Ramos (cell line): ENCODE data around the gene ZG16B.

ENCODE experiments used
- in situ Hi-C: fragments of 300-500 bp; cut with MboI; formaldehyde crosslinking; loops from one replicate; pipeline ENCODE4 v1.14.3; 2022; ENCODE audit warnings: low sequenced_read_pairs; ENCODE audit not compliant: unreplicated experiment

Gene ZG16B

DNA sequence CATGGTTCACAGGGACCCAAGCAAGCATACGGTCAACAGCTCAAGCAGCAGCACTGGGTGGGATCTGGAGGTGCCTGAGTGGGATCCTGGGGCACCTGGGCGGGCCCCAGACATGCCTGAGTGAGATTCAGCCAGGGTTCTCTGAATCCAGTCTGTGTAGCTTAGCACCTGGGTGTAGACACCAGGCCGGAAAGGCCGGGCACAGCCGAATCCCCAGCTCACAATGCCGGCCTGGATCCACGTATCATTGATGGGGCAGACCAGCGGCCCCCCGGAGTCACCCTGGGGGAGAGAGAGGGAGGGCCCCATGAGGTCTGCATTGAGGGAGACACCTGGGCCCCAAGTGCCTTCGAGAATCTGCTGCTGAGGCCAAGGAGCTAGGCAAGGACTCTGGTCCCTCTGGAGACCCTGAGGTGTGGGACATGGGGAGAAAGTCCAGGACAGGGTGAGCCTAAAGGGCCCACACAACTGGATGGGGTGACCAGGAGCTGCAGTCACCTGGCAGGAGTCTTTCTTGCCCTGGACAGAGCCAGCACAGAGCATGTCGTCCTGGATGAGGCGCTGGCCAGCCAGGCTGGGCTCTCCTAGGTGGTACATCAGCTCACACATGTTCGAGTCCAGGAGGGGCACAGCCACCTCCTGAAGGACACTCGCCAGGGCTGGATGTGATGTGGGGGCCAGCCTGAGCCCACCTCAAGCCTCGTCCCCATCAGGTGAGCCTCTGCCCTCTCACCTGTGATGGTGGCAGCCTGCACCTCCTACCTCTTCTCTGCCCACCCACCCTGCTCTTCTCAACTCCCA is 9.7 kb downstream of the ZG16B start:
- in situ Hi-C loops, result no loop called here

DNA sequence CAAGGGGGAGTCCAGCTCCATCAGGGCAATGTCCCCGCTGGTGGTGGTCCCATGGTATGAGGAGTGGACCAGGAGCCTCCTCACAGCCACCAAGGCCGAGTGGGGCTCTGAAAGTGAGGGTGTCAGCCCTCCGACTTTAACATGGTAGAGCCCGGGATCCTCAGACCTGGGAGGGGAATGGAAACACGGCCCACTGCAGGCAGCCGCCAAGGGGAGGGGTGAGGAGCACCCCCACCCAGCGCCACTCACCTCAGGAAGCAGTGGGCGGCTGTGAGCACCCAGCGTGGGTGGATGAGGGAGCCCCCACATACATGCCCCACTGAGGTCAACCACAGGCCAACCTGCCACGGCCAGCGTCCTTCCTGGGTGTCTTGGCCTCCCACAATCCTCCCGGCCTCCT is 10.8 kb downstream of the ZG16B start:
- in situ Hi-C loops, result no loop called here

DNA sequence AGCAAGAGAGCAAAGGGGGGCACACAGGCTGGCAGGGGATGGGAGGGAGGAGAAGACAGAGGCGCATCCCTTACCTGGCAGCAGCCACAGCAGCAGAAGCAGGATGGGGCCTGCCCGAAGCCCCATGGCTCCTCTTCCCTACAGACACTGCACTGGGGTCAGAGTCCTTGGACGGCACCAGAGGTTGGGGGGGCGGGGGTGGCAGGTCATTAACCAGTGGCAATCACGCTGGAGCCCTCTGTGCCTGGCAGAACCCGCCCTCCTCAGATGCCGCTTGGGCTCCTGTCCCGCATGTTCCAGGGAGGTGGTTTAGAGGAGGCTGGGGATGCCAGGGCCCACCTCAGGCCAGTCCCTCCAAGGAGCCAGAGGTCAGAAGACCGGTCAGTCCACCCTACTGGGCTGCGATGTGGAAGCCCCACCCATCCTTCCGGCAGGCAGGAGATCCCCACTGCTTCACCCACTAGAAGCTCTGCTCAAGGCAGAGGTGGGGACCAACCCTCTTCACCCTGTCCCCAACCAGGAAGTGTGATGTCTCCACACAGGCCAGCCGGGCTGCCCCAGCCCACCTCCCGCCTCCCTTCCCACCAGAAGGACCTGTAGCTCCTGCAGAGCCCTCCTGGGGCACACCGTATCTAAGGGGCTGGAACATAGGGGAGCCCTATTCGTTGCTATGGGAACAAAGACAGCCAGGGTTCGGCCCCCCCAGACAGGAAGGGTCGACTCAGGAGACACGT is 11.7 kb downstream of the ZG16B start:
- in situ Hi-C loops, result no loop called here

DNA sequence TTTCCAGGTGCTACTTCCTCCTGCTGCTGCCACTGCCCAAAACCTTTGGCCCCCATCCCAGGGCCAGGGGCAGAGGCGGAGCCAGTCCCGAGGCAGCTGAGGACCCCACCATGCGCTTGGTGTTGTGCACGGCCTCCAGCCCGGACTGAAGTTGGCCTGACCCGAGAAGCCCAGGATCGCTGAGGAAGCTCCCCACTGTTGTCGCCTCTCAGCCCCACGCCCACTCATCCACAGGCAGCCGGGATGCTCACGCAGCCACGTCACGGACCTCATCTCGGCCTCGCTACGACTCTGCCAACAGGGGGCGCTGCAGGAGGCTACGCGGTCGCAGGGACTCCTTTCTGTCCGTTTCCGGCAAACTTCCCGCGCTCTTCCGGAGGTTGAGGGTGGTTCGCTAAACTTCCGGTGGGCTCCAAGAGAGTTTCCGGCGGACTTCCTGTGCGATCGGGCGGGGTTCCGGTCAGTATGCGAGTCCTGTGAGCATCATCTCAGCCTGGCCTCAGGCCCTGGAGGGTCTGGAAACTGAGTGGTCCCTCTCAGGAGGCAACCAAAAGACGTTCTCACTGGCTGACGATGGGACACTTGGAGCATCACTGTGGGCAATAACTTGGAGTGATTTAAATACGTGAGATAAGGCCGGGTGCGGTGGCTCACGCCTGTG is 12.4 kb downstream of the ZG16B start:
- in situ Hi-C loops, result no loop called here

DNA sequence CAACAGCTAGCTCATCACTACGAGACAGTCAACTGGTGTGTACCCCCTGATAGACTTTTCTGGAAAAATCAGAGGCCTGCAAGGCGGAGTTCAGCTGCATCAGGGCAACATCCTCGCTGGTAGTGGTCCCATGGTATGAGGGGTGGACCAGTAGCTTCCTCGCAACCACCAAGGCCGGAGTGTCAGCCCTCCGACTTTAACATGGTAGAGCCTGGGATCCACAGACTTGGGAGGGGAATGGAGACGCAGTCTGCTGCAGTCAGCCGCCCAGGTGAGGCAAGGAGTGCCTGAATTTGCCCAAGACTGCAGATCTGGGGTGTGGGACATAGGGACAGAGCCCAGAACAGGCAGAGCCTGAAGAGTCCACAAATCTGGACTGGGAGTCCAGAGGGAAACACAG is 13.4 kb downstream of the ZG16B start:
- in situ Hi-C loops, result no loop called here

DNA sequence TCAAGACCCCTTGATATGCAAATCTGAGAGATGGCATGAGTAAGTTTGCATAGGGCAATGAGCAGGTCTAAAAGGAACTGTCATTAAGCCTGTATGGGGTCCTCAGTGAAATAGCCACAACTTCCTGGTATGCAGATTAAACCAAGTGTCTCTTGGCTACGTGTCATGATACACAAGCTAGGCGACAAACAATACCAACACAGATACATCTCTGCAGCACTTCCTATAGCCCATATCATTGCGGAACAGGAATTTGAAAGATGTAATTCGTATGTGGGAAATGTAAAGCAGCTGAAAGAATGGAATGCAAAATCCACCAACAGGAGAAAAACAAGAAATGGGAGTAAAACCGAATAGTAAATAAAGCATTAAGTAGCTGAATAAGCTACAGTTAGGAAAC is 15.0 kb downstream of the ZG16B start:
- in situ Hi-C loops, result no loop called here

DNA sequence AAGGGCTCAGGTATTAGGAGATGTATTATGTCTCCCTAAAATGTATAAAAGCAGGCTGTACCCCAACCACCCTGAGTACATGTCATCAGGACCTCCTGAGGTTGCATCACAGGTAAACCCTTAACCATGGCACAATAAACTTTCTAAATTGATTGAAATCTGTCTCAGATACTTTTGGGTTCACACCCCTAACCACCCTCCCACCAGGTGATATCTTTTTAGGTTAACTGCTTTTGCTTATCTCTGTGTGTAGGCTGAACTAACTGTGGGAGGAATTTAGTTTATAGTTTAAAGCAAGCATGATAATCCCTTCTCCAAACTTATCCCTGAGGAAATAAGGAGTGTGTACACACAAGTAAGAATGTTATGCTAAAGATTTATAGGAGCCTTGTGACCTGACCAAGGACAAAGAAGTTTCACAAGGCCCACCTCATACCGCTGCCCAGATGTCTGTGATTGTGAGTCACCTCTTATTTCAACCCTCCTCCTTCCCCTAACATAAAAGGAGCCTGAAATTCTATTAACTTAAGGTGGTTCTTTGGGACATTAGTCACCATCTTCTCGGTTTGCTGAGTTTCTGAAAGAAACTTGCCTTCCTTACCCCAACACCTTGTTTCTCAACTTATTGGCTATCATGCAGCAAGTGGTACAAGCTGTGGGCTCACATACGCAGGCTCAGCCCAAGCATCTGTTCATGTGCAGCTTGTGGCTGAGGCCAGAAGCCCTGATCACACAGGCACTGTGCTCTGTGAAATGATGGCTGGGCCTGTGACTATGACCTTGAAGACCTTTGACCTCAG is 16.6 kb downstream of the ZG16B start:
- in situ Hi-C loops, result no loop called here

DNA sequence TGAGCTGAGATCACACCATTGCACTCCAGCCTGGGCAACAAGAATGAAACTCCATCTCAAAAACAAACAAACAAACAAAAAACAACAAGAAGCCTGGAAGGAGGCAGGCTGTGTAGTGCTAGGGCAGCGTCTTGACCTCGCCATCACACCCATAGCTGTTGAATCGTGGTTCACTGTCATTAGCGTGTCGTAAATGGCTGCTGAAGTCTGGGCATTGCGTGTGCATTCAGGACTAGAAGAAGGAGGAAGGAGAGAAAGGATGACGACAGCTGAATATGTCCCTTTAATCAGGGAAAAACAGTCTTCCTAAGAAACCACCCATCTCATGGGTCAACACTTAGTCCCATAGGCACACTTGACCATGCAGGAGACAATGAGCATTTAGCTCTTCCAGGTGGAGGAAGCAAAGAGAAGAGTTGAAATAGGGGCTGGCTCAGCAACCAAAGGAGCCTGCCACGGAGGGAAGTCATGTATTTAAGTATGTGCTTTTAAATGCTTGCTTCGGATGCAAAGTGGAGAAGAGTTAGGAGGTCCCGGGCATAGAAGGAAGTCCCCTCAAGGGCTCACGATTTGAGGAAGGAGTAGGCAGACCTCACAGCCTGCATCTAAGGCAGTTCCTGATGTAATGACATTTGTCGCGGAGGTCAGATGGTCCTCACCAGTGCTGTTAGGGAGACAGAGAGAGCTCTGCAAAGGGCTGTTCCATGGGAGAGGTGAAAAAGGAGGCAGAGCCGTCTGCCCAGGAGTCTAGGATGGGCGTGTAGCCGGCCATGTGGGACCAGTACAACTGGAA is 19.0 kb downstream of the ZG16B start:
- in situ Hi-C loops, result no loop called here

DNA sequence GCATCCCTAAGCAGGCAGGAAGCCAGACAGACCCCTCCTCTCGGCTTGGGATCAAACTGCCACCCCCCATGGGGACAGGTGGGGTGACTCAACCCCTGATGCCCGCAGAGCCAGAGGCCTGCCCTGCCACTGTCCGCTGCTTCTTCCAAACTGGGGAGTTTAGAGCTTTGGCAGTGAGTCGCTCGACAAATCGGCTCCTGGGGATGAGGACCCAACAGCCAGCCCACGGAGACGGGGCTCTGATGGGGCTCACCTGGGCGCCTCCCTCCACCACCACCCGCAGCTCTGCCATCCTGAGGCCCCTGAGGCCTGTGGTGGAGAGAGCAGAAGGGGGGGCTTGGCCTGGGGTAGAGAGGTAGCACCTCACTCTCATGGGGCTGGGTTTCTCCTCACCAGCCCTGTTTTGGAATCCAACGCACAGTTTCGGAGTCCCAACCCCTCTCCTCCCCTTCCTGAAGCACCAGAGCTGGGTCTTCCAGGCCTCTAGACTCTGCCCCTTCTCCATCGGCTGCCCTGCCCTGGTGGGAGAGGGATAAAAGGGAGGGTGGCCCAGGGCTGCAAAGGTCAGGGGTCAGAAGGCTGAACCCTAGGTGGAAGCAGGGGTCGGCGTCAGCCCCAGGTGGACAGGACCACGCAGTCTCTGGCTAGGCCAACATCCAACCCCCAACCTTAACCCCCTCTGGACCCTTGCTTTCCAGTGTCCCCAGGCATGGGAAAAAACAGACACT is 22.1 kb downstream of the ZG16B start:
- in situ Hi-C loops, result no loop called here

DNA sequence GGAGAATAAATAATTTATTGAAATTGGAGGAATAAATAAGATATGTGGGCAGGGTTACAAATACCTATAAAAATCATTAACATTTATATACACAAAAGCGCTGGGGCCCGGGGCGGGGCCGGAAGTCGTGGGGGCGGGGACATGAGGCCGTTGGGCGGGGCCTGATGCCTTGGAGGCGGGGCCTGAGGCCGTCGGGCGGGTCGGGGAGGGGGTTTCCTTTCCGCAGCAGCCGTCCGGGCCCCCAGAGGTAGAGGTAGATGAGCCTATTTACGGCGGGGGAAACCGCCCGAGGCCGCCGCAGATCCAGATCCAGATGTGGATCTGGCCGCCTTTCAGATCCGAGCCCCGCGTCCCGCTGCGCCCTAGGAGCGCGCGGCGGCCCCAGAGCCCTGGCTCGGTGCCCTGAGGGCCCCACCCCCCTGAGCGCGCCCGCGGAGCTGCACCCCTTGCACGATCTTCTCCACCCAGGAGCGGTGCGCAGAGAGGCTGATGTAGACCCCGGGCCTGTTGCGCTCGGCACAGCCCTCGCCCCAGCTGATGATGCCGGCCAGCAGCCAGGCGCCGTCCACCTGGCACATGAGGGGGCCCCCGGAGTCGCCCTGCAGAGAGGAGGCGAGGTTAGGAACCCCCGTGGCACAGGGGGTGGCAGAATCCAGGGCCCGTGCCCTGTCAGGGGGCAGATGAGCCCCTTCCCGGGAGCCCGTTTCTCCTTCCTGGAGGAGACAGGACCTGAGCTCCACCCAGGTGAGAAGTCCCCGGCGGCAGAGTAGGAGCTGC is 22.8 kb downstream of the ZG16B start:
- in situ Hi-C loops, result no loop called here

DNA sequence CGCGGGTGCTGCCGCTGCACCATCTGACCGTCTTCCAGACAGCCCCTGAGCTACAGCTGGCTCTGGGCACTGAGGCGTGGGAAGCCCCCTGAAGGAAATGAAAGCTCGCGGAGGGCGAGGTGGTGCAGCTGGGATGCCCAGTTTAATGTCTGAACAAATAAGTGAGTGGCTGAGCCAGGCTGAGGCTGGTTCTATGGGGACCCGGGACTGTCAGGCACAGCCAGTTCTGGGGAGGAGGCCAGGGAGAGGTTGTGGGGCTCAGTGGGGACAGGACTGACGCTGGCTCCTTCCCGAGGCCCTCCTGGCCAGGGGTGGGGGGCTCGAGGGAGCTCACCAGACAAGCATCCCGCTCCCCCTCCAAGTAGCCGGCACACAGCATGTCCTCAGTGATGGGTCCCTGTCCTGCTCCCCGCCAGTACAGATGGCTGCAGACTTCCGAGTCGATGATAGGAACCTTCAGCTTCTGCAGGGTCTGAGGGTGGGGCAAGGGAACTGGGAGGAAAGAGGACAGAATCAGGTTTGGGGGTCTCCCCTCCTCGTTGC is 23.5 kb downstream of the ZG16B start:
- in situ Hi-C loops, result no loop called here

DNA sequence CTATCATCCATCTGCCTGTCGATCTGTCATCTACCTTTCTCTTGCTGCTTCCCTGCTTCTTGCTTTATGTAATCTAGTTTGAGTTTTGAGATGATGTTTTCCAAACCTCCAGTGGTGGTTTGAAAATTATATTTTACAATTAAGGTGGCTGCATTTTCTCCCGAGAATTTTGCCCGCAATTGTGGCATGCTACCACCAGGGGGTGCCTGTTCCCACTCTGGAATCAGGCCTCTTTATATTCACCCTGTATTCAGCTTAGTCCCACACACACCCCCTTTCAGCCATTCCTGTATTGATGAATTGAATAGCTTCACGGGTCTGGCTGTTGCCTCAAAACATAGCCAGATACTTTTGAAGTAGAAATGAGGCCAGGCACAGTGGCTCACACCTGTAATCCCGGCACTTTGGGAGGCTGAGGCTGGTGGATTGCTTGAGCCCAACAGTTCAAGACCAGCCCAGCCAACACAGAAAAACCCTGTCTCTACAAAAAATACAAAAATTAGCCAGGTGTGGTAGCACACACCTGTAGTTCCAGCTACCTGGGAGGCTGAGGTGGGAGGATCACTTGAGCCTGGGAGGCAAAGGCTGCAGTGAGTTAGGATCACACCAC is 24.7 kb downstream of the ZG16B start:
- in situ Hi-C loops, result no loop called here

DNA sequence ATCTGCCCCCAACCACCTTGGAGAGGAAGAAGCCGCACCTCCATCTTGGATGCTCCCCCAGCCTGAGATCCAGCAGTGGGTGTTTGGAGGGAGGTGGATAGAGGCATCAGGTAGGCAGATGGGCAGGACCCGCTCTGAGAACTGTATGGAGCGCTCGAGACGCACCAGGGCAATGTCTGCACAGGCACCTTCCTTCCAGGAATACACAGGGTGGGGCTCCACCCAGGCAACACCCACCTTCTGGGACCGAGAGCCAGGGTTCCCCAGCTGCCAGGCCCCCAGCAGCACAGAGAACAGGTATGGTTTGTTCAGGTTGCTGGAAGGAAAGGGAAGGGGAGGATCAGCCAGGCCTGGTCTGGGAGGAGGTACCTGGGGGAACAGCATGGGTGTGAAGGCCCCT is 25.4 kb downstream of the ZG16B start:
- in situ Hi-C loops, result no loop called here

DNA sequence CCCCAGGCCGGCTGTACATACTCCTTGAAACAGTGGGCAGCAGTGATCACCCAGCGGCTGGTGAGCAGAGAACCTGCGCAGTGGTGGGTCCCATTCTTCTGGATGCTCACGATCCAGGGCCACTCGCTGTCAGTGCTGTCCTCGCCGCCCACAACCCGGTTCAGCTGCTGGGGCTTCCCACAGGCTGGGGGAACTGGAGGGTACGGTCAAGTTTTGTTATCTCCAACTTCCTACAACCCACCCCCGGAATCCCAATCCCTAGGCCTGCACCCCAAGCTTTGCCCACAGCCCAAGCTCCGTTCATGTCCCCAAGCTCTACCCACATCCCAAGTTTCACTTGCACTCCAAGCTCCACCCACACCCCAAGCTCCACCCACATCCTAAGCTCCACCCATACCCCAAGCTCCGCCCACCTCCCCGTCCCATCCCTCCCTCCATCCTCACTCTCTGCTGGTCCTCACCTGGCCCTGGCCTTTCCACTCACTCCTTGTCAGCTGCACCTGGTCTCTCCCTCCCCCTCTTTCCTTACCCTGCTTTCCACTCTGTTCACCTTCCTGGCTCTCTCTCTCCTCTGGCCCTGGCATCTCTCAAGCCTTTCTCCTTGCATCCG is 26.1 kb downstream of the ZG16B start:
- in situ Hi-C loops, result no loop called here

DNA sequence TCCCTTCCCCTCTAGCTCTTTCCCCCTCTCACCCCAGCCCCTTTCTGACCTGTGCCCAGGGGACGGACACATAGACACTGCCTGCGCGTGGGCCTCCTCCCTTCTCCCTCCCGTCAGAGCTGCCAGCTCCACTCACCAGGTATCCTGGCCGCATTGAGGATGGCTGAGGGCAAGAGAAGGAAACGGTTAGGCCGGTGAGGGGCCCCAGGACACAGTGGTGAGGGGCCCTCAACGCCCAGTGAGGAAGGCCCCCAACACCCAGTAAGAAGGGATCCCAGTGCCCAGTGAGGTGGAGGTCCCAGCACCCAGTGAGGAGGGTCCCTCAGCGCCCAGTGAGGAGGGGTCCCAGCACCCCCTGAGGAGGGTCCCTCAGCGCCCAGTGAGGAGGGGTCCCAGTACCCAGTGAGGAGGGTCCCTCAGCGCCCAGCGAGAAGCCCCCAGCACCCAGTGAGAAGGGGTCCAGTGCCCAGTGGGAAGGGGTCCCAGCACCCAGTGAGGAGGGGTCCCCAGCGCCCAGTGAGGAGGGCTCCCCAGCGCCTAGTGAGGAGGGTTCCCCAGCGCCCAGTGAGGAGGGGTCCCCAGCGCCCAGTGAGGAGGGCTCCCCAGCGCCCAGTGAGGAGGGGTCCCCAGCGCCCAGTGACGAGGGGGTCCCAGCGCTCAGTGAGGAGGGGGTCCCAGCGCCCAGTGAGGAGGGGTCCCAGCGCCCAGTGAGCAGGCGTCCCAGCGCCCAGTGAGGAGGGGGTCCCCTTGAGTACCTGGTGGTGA is 26.8 kb downstream of the ZG16B start:
- in situ Hi-C loops, result no loop called here

DNA sequence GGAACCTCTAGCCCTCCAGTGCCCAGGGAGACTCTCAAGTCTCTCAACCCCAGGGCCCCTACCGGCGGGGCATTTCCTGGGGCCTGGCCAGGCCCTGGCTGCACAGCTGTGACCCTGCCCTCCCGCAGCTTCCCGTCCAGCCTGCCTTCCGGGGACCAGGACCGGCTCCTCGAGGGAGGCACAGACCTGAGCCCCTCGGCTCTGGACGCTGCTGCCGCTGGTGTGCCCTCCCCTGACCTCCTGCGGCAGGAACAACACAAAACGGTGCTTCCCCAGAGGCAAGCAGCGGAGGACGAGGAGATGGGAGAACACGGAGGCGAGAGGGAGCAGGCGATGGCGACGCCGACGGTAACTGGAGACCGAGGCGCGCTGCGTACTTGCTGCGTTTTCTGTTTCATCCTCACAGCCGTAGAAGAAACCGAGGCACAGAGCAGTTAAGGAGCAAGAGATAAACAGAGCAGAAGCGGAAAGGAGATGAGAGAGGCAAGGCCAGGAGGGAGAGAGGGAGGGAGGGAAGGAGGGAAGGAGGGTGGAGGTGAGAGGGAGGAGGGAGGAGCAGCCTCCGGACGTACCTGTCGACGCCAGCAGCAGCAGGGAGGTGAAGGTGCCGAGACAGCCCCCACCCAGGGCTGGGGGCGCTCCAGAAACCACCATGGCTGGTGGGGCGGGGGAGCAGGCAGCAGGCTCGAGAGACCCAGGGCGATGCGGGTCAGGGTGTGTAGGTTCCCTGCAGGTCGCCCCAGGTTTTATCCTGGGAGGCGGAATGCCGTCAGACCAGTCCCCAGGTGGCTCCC is 27.5 kb downstream of the ZG16B start, which contains the start of gene PRSS22:
Gene PRSS22 (minus strand): TSS at position 720 of the 794 bp plus-strand sequence. CDS start 66 bp downstream, at position 654.
- in situ Hi-C loops, result no loop called here
